ENCODE data around the gene GMDS. TPM values are rescaled to one million over a fixed set of nuclear protein-coding genes. Genes with fewer than 3 reads are reported as not detected.

Gene GMDS
- total and polyA plus RNA-seq, 2 experiments from 2014 or later, result 30.1 to 36.5 TPM

DNA sequence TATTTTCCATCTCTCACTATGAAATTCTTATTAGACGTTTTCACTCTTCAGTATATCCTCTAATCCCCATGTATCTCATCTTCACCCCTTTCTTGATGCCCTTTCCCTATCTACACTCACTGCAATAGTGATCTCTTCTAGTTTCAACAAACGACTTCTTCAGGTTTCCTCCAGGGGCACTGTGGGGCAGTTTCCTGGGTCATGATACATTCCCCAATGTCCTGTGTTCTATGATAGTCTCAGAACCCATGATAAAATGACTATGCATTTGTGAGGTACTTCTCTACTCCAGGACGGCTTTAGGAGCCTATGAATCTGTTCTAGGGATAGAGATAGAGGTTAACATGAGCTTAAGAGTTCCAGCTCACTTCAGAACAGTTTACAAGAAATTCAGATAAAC lies 452.4 kb downstream of the GMDS start:
- H3K4me2 ChIP-seq, result no peak overlapping the region
- TF ChIP-seq, protein P1, sequence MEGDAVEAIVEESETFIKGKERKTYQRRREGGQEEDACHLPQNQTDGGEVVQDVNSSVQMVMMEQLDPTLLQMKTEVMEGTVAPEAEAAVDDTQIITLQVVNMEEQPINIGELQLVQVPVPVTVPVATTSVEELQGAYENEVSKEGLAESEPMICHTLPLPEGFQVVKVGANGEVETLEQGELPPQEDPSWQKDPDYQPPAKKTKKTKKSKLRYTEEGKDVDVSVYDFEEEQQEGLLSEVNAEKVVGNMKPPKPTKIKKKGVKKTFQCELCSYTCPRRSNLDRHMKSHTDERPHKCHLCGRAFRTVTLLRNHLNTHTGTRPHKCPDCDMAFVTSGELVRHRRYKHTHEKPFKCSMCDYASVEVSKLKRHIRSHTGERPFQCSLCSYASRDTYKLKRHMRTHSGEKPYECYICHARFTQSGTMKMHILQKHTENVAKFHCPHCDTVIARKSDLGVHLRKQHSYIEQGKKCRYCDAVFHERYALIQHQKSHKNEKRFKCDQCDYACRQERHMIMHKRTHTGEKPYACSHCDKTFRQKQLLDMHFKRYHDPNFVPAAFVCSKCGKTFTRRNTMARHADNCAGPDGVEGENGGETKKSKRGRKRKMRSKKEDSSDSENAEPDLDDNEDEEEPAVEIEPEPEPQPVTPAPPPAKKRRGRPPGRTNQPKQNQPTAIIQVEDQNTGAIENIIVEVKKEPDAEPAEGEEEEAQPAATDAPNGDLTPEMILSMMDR (conservative IDR thresholded peaks at IDR 0.05; ENCODE audit: low read depth in 2 of 2), result peak; percentile 66 to 70
- TF ChIP-seq EZH2phosphoT487 (IDR thresholded peaks at IDR 0.05; ENCODE audit: unreplicated experiment), result no peak
- Mint-ChIP-seq H3K4me3 (no peak overlapping the region), H3K4me1 (peaks cover 3% of the 10 kb centered on the region; the same call in 2 of the 3 replicates), H3K36me3 (ENCODE audit: low read depth) (no peaks in the 10 kb centered on the region), H3K9me3 (no peaks in the 10 kb centered on the region), H3K27ac (no peak overlapping the region), H3K27me3 (ENCODE audit: insufficient read depth, low read depth, poor library complexity) (peaks cover 6% of the 10 kb centered on the region)
- H3F3A ChIP-seq (replicated peaks; ENCODE audit: low read depth), result no peaks in the 10 kb centered on the region
- no peaks in the 10 kb centered on the region for H3K36me3 ChIP-seq (ENCODE audit: insufficient read depth)
- no peak overlapping the region for H2AFZ ChIP-seq
- no peaks in the 10 kb centered on the region for H3K79me2 ChIP-seq (replicated peaks; ENCODE audit: insufficient read depth)
- no peaks in the 10 kb centered on the region for H3K27me3 ChIP-seq (ENCODE audit: insufficient read depth)
- no peaks in the 10 kb centered on the region for H3K4me1 ChIP-seq (ENCODE audit: insufficient read depth)
- no peak overlapping the region for H3K27ac ChIP-seq (ENCODE audit: low read depth)
- no peak overlapping the region for H3K4me3 ChIP-seq
- DNase-seq (ENCODE audit: low spot score), result peak; percentile 73
- H3K9me2 ChIP-seq (ENCODE audit: insufficient read depth), result no peaks in the 10 kb centered on the region
- H4K20me1 ChIP-seq (replicated peaks; ENCODE audit: insufficient read depth), result no peaks in the 10 kb centered on the region; the same call in 1 of the 2 replicates
- peak; percentile 97 for ATAC-seq

DNA sequence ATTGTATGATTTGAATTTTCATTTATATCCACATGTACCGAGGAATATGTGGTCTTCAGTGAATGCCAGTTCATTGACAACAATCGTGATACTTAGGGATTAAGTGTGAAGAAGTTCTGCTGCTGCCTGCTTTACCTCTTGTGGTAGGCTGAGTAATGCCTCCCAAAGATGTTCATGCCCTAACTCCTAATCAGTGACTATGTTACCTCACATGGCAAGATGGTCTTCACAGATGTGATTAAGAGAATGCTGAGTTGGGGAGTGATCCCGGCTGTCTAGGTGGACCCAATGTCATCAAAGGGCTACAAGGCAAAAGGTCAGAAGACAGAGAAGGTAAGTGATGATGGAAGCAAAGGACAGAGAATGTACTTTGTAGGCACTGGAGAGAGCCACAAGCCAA lies 454.7 kb downstream of the GMDS start:
- Histone ChIP-seq H4K20me1 (replicated peaks; ENCODE audit: insufficient read depth) (no peaks in the 10 kb centered on the region; the same call in 1 of the 2 replicates), H3K4me2 (no peak overlapping the region), H3F3A (replicated peaks; ENCODE audit: low read depth) (no peaks in the 10 kb centered on the region), H3K27me3 (ENCODE audit: insufficient read depth) (no peaks in the 10 kb centered on the region), H3K27ac (ENCODE audit: low read depth) (no peak overlapping the region), H3K4me1 (ENCODE audit: insufficient read depth) (no peaks in the 10 kb centered on the region), H3K9me2 (ENCODE audit: insufficient read depth) (no peaks in the 10 kb centered on the region), H3K36me3 (ENCODE audit: insufficient read depth) (no peaks in the 10 kb centered on the region), H3K4me3 (no peak overlapping the region), H3K79me2 (replicated peaks; ENCODE audit: insufficient read depth) (no peaks in the 10 kb centered on the region), H2AFZ (no peak overlapping the region)
- ATAC-seq (no peak), DNase-seq (ENCODE audit: low spot score) (no peak)
- no peaks in the 10 kb centered on the region; the same call in 2 of the 3 replicates for H3K4me1 Mint-ChIP-seq
- H3K36me3 Mint-ChIP-seq (ENCODE audit: low read depth), result no peaks in the 10 kb centered on the region
- H3K9me3 Mint-ChIP-seq, result no peaks in the 10 kb centered on the region
- no peak overlapping the region for H3K4me3 Mint-ChIP-seq
- peaks cover 2% of the 10 kb centered on the region for H3K27me3 Mint-ChIP-seq (ENCODE audit: insufficient read depth, low read depth, poor library complexity)
- no peak overlapping the region for H3K27ac Mint-ChIP-seq
- TF ChIP-seq EZH2phosphoT487 (IDR thresholded peaks at IDR 0.05; ENCODE audit: unreplicated experiment) (no peak), CREB1 (CRISPR knock-in tag; IDR thresholded peaks at IDR 0.05; ENCODE audit: low read depth) (no peak), ZNF331 (CRISPR knock-in tag; IDR thresholded peaks at IDR 0.05; ENCODE audit: low read depth) (no peak), ZNF114 (CRISPR knock-in tag; IDR thresholded peaks at IDR 0.05) (no peak), STAT1 (IDR thresholded peaks at IDR 0.05; ENCODE audit: unreplicated experiment) (no peak)
- TF ChIP-seq, protein P1 (conservative IDR thresholded peaks at IDR 0.05; ENCODE audit: low read depth in 2 of 2), result no peak
- TF ChIP-seq, protein P2, sequence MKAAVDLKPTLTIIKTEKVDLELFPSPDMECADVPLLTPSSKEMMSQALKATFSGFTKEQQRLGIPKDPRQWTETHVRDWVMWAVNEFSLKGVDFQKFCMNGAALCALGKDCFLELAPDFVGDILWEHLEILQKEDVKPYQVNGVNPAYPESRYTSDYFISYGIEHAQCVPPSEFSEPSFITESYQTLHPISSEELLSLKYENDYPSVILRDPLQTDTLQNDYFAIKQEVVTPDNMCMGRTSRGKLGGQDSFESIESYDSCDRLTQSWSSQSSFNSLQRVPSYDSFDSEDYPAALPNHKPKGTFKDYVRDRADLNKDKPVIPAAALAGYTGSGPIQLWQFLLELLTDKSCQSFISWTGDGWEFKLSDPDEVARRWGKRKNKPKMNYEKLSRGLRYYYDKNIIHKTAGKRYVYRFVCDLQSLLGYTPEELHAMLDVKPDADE (IDR thresholded peaks at IDR 0.05), result no peak
- TF ChIP-seq, protein P3, sequence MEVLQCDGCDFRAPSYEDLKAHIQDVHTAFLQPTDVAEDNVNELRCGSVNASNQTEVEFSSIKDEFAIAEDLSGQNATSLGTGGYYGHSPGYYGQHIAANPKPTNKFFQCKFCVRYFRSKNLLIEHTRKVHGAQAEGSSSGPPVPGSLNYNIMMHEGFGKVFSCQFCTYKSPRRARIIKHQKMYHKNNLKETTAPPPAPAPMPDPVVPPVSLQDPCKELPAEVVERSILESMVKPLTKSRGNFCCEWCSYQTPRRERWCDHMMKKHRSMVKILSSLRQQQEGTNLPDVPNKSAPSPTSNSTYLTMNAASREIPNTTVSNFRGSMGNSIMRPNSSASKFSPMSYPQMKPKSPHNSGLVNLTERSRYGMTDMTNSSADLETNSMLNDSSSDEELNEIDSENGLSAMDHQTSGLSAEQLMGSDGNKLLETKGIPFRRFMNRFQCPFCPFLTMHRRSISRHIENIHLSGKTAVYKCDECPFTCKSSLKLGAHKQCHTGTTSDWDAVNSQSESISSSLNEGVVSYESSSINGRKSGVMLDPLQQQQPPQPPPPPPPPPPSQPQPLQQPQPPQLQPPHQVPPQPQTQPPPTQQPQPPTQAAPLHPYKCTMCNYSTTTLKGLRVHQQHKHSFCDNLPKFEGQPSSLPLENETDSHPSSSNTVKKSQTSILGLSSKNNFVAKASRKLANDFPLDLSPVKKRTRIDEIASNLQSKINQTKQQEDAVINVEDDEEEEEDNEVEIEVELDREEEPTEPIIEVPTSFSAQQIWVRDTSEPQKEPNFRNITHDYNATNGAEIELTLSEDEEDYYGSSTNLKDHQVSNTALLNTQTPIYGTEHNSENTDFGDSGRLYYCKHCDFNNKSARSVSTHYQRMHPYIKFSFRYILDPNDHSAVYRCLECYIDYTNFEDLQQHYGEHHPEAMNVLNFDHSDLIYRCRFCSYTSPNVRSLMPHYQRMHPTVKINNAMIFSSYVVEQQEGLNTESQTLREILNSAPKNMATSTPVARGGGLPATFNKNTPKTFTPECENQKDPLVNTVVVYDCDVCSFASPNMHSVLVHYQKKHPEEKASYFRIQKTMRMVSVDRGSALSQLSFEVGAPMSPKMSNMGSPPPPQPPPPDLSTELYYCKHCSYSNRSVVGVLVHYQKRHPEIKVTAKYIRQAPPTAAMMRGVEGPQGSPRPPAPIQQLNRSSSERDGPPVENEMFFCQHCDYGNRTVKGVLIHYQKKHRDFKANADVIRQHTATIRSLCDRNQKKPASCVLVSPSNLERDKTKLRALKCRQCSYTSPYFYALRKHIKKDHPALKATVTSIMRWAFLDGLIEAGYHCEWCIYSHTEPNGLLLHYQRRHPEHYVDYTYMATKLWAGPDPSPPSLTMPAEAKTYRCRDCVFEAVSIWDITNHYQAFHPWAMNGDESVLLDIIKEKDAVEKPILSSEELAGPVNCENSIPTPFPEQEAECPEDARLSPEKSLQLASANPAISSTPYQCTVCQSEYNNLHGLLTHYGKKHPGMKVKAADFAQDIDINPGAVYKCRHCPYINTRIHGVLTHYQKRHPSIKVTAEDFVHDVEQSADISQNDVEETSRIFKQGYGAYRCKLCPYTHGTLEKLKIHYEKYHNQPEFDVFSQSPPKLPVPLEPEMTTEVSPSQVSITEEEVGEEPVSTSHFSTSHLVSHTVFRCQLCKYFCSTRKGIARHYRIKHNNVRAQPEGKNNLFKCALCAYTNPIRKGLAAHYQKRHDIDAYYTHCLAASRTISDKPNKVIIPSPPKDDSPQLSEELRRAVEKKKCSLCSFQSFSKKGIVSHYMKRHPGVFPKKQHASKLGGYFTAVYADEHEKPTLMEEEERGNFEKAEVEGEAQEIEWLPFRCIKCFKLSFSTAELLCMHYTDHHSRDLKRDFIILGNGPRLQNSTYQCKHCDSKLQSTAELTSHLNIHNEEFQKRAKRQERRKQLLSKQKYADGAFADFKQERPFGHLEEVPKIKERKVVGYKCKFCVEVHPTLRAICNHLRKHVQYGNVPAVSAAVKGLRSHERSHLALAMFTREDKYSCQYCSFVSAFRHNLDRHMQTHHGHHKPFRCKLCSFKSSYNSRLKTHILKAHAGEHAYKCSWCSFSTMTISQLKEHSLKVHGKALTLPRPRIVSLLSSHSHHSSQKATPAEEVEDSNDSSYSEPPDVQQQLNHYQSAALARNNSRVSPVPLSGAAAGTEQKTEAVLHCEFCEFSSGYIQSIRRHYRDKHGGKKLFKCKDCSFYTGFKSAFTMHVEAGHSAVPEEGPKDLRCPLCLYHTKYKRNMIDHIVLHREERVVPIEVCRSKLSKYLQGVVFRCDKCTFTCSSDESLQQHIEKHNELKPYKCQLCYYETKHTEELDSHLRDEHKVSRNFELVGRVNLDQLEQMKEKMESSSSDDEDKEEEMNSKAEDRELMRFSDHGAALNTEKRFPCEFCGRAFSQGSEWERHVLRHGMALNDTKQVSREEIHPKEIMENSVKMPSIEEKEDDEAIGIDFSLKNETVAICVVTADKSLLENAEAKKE (CRISPR knock-in tag; IDR thresholded peaks at IDR 0.05), result no peak
